GM23338 (cell line): Measurements from ENCODE around the gene GGT7. TPM values are rescaled to one million over a fixed set of nuclear protein-coding genes. Genes with fewer than 3 reads are reported as not detected.

Source experiments
- ATAC-seq: fragments of 200-7000 bp; cut with Tn5 transposase; 3 replicates; pipeline ENCODE4 v1.9.1; 2020
- DNase-seq: peaks from one replicate; pipeline ENCODE4 v3.0.0-alpha.2; 2015; ENCODE audit warnings: low spot score
- H2AFZ ChIP-seq: fragments of 200-600 bp; sonication (generic); 2 replicates; pipeline ENCODE4 v1.8.0; 2016; ENCODE audit warnings: antibody characterized with exemption, mild to moderate bottlenecking, moderate library complexity
- H3F3A ChIP-seq: fragments of 200-600 bp; sonication (generic); replicated peaks from 2 replicates; pipeline ENCODE4 v1.8.0; 2017; ENCODE audit warnings: antibody characterized with exemption, mixed run types, low read depth
- H3K27ac ChIP-seq: fragments of 200-600 bp; sonication (generic); 2 replicates; pipeline ENCODE4 v1.6.1; 2016; ENCODE audit warnings: low read depth
- H3K27me3 ChIP-seq: fragments of 200-600 bp; sonication (generic); 2 replicates; pipeline ENCODE4 v1.8.0; 2016; ENCODE audit warnings: mild to moderate bottlenecking, mixed run types, moderate library complexity; ENCODE audit not compliant: insufficient read depth
- H3K36me3 ChIP-seq: fragments of 200-600 bp; sonication (generic); 2 replicates; pipeline ENCODE4 v1.8.0; 2016; ENCODE audit warnings: mild to moderate bottlenecking; ENCODE audit not compliant: insufficient read depth
- H3K4me1 ChIP-seq: fragments of 200-600 bp; sonication (generic); 2 replicates; pipeline ENCODE4 v1.8.0; 2016; ENCODE audit warnings: mild to moderate bottlenecking, moderate library complexity; ENCODE audit not compliant: insufficient read depth
- H3K4me2 ChIP-seq: fragments of 200-600 bp; sonication (generic); 2 replicates; pipeline ENCODE4 v1.7.1; 2017; ENCODE audit warnings: mixed run types
- H3K4me3 ChIP-seq: fragments of 200-600 bp; sonication (generic); 2 replicates; pipeline ENCODE4 v1.6.1; 2016; ENCODE audit warnings: mixed run types
- H3K79me2 ChIP-seq: fragments of 200-600 bp; sonication (generic); replicated peaks from 2 replicates; pipeline ENCODE4 v1.8.0; 2017; ENCODE audit warnings: mild to moderate bottlenecking; ENCODE audit not compliant: insufficient read depth
- H3K9me2 ChIP-seq: fragments of 200-600 bp; sonication (generic); 2 replicates; pipeline ENCODE4 v1.8.0; 2017; ENCODE audit not compliant: insufficient read depth
- H4K20me1 ChIP-seq: fragments of 200-600 bp; sonication (generic); replicated peaks from 2 replicates; pipeline ENCODE4 v1.8.0; 2017; ENCODE audit warnings: mild to moderate bottlenecking; ENCODE audit not compliant: insufficient read depth
- H3K27ac Mint-ChIP-seq: 2 replicates; pipeline ENCODE4 v1.8.0; 2020; ENCODE audit warnings: inconsistent platforms, mild to moderate bottlenecking, moderate library complexity, mixed read lengths
- H3K27me3 Mint-ChIP-seq: 3 replicates; pipeline ENCODE4 v1.8.0; 2022; ENCODE audit warnings: low read depth, mild to moderate bottlenecking, moderate library complexity, mixed read lengths, inconsistent platforms; ENCODE audit not compliant: insufficient read depth, poor library complexity
- H3K36me3 Mint-ChIP-seq: 3 replicates; pipeline ENCODE4 v1.8.0; 2021; ENCODE audit warnings: low read depth, mild to moderate bottlenecking, inconsistent platforms, moderate library complexity, mixed read lengths
- H3K4me1 Mint-ChIP-seq: 3 replicates; pipeline ENCODE4 v1.8.0; 2020; ENCODE audit warnings: mild to moderate bottlenecking, inconsistent platforms, mixed read lengths
- H3K4me3 Mint-ChIP-seq: 3 replicates; pipeline ENCODE4 v1.8.0; 2021; ENCODE audit warnings: moderate library complexity, mild to moderate bottlenecking, inconsistent platforms, mixed read lengths
- H3K9me3 Mint-ChIP-seq: 3 replicates; pipeline ENCODE4 v1.8.0; 2020; ENCODE audit warnings: moderate library complexity, mild to moderate bottlenecking, inconsistent platforms, mixed read lengths
- CREB1 ChIP-seq: fragments of 250-450 bp; sonication (Bioruptor Pico); IDR thresholded peaks from 2 replicates; pipeline ENCODE4 v1.5.0; 2020; ENCODE audit warnings: low read depth, mild to moderate bottlenecking, moderate library complexity
- EZH2phosphoT487 ChIP-seq: fragments of 200-600 bp; sonication (generic); IDR thresholded peaks from one replicate; pipeline ENCODE4 v1.8.1; 2018; ENCODE audit warnings: antibody characterized with exemption; ENCODE audit not compliant: unreplicated experiment
- JUNB ChIP-seq: IDR thresholded peaks from one replicate; pipeline ENCODE4 v1.6.1; 2016; ENCODE audit warnings: antibody characterized with exemption; ENCODE audit not compliant: unreplicated experiment
- POLR2AphosphoS5 ChIP-seq: IDR thresholded peaks from 2 replicates; pipeline ENCODE4 v1.6.1; 2016; ENCODE audit warnings: antibody characterized with exemption, low read depth
- ZNF331 ChIP-seq: fragments of 250-450 bp; sonication (Bioruptor Pico); IDR thresholded peaks from 2 replicates; pipeline ENCODE4 v1.5.0; 2020; ENCODE audit warnings: low read depth, mild to moderate bottlenecking, moderate library complexity
- polyA plus RNA-seq: library from polyadenylated mRNA; unstranded; fragments of >200 nt; fragmentation: Nextera tagmentation; extraction: Ambion mirVana; gene quantifications from 2 replicates; pipeline ENCODE4 v1.2.1, GENCODE V29; 2016
- total RNA-seq: library from RNA; depleted of rRNA; stranded (reverse); fragments of >200 nt; shearing (Covaris generic); gene quantifications from 2 replicates; pipeline ENCODE4 v1.2.3, GENCODE V29; 2014
- TF ChIP-seq, protein P1 (sequence below): fragments of 250-450 bp; sonication (Bioruptor Pico); IDR thresholded peaks from 2 replicates; pipeline ENCODE4 v1.5.0; 2020; ENCODE audit warnings: mild to moderate bottlenecking, moderate library complexity
- TF ChIP-seq, protein P2 (sequence below), 2 experiments: fragments of 200-600 bp in 1 of 2; sonication (generic) in 1 of 2; conservative IDR thresholded peaks; 2 replicates each; pipeline versions ENCODE4 v1.5.1 to v1.6.1; 2016 to 2017; ENCODE audit warnings: antibody characterized with exemption in 2 of 2, low read depth in 2 of 2, mild to moderate bottlenecking in 2 of 2, moderate library complexity in 1 of 2

GGT7 gene
- total and polyA plus RNA-seq, 2 experiments from 2014 or later = 23.6 to 24.6 TPM

DNA sequence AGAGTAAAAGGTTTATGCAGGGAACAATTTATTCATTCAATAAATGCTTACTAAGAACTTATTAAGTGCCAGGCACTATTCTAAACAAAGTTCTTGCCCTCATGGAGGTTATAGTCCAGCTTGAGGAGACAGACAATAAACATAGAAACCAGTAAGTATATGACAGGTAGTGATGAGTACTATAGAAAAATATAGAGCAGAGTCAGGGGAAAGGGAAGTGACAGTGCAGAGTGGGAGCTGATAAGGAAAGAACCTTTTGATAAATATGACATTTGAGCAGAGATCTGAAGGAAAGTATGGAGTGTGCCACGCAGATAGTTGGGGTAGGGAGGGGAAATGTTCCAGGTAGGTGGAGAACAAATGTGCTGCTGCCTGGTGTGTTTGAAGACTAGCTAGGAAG lies 15.8 kb upstream of the GGT7 start:
- Histone ChIP-seq H3K4me3 (no peak overlapping the region), H2AFZ (no peak overlapping the region), H3K9me2 (no peaks in the 10 kb centered on the region), H3K27ac (no peak overlapping the region), H3K4me2 (no peak overlapping the region), H3K27me3 (no peaks in the 10 kb centered on the region), H4K20me1 (no peaks in the 10 kb centered on the region; the same call in none of the 2 replicates), H3K4me1 (no peaks in the 10 kb centered on the region), H3K36me3 (no peaks in the 10 kb centered on the region; the same call in 1 of the 2 replicates), H3K79me2 (no peaks in the 10 kb centered on the region; the same call in 1 of the 2 replicates), H3F3A (no peaks in the 10 kb centered on the region)
- Mint-ChIP-seq H3K4me1 (no peaks in the 10 kb centered on the region), H3K4me3 (no peak overlapping the region), H3K27ac (no peak overlapping the region), H3K27me3 (no peaks in the 10 kb centered on the region), H3K36me3 (no peaks in the 10 kb centered on the region), H3K9me3 (no peaks in the 10 kb centered on the region)
- no peak for ATAC-seq
- no peak for DNase-seq
- TF ChIP-seq POLR2AphosphoS5 (no peak), EZH2phosphoT487 (no peak), CREB1 (CRISPR knock-in tag) (no peak), ZNF331 (no peak), JUNB (no peak)
- TF ChIP-seq, protein P1, sequence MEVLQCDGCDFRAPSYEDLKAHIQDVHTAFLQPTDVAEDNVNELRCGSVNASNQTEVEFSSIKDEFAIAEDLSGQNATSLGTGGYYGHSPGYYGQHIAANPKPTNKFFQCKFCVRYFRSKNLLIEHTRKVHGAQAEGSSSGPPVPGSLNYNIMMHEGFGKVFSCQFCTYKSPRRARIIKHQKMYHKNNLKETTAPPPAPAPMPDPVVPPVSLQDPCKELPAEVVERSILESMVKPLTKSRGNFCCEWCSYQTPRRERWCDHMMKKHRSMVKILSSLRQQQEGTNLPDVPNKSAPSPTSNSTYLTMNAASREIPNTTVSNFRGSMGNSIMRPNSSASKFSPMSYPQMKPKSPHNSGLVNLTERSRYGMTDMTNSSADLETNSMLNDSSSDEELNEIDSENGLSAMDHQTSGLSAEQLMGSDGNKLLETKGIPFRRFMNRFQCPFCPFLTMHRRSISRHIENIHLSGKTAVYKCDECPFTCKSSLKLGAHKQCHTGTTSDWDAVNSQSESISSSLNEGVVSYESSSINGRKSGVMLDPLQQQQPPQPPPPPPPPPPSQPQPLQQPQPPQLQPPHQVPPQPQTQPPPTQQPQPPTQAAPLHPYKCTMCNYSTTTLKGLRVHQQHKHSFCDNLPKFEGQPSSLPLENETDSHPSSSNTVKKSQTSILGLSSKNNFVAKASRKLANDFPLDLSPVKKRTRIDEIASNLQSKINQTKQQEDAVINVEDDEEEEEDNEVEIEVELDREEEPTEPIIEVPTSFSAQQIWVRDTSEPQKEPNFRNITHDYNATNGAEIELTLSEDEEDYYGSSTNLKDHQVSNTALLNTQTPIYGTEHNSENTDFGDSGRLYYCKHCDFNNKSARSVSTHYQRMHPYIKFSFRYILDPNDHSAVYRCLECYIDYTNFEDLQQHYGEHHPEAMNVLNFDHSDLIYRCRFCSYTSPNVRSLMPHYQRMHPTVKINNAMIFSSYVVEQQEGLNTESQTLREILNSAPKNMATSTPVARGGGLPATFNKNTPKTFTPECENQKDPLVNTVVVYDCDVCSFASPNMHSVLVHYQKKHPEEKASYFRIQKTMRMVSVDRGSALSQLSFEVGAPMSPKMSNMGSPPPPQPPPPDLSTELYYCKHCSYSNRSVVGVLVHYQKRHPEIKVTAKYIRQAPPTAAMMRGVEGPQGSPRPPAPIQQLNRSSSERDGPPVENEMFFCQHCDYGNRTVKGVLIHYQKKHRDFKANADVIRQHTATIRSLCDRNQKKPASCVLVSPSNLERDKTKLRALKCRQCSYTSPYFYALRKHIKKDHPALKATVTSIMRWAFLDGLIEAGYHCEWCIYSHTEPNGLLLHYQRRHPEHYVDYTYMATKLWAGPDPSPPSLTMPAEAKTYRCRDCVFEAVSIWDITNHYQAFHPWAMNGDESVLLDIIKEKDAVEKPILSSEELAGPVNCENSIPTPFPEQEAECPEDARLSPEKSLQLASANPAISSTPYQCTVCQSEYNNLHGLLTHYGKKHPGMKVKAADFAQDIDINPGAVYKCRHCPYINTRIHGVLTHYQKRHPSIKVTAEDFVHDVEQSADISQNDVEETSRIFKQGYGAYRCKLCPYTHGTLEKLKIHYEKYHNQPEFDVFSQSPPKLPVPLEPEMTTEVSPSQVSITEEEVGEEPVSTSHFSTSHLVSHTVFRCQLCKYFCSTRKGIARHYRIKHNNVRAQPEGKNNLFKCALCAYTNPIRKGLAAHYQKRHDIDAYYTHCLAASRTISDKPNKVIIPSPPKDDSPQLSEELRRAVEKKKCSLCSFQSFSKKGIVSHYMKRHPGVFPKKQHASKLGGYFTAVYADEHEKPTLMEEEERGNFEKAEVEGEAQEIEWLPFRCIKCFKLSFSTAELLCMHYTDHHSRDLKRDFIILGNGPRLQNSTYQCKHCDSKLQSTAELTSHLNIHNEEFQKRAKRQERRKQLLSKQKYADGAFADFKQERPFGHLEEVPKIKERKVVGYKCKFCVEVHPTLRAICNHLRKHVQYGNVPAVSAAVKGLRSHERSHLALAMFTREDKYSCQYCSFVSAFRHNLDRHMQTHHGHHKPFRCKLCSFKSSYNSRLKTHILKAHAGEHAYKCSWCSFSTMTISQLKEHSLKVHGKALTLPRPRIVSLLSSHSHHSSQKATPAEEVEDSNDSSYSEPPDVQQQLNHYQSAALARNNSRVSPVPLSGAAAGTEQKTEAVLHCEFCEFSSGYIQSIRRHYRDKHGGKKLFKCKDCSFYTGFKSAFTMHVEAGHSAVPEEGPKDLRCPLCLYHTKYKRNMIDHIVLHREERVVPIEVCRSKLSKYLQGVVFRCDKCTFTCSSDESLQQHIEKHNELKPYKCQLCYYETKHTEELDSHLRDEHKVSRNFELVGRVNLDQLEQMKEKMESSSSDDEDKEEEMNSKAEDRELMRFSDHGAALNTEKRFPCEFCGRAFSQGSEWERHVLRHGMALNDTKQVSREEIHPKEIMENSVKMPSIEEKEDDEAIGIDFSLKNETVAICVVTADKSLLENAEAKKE (CRISPR knock-in tag) = no peak
- TF ChIP-seq, protein P2, sequence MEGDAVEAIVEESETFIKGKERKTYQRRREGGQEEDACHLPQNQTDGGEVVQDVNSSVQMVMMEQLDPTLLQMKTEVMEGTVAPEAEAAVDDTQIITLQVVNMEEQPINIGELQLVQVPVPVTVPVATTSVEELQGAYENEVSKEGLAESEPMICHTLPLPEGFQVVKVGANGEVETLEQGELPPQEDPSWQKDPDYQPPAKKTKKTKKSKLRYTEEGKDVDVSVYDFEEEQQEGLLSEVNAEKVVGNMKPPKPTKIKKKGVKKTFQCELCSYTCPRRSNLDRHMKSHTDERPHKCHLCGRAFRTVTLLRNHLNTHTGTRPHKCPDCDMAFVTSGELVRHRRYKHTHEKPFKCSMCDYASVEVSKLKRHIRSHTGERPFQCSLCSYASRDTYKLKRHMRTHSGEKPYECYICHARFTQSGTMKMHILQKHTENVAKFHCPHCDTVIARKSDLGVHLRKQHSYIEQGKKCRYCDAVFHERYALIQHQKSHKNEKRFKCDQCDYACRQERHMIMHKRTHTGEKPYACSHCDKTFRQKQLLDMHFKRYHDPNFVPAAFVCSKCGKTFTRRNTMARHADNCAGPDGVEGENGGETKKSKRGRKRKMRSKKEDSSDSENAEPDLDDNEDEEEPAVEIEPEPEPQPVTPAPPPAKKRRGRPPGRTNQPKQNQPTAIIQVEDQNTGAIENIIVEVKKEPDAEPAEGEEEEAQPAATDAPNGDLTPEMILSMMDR (conservative IDR thresholded peaks at IDR 0.05; ENCODE audit: low read depth in 2 of 2) = no peak
